GM18505 (cell line): Measurements from ENCODE around the gene LPAR1.
A peak's percentile ranks its signal among the peaks of the same experiment; 100 is the strongest.
"Not testable (repeated sequence)": the region's sequence is repeated elsewhere in the genome, so short reads cannot be mapped to it uniquely, and the experiment has no call there.

Experiments used
- ATAC-seq: cut with Tn5 transposase; IDR thresholded peaks from one replicate; pipeline ENCODE4 v1.9.1; 2021; ENCODE audit not compliant: unreplicated experiment
- POLR2A ChIP-seq: IDR thresholded peaks from 4 replicates; pipeline ENCODE4 v1.6.1; 2011; ENCODE audit warnings: borderline replicate concordance; ENCODE audit not compliant: insufficient read depth, insufficient read length; ENCODE audit errors: extremely low read depth

Gene LPAR1

DNA sequence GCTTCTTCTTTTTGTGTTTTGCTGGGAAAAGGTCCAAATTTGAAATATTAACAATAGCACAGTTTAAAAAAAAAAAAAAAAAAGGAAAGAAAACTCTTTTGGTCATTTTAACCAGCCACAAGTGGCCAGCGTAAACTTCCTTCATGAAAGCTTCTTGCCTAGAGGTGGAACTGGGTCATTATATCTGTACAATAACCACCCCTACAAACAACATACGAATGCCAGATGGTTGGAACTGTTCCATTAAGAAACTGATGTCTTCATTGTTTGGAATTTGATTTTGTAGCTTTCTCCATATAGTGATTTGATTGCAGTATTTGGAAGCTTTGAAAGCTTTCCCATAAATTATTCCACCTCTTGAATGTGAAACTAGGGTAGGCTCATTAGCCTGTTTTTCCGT lies 18.3 kb upstream of the LPAR1 start:
- no peak for TF ChIP-seq POLR2A
- no peak for ATAC-seq

DNA sequence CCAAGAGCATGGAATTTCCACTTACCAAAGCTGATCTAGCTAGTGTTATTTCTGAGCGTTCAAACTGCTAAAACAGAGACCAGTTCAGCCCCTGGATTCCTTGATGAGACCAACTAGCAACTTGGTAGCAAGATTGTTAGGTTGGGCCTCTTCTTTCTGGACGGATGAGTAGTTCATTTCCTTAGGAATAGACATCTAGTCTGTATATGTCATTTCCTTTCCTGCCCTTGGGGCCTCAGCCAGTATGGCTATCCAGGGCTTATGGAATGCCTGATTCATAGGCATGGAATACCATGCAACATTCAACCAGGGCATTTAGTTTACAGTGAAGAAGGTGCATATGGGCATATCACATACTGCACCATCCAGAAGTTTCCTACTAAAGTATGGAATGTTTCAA lies 14.5 kb upstream of the LPAR1 start:
- TF ChIP-seq POLR2A: no peak
- ATAC-seq: no peak

DNA sequence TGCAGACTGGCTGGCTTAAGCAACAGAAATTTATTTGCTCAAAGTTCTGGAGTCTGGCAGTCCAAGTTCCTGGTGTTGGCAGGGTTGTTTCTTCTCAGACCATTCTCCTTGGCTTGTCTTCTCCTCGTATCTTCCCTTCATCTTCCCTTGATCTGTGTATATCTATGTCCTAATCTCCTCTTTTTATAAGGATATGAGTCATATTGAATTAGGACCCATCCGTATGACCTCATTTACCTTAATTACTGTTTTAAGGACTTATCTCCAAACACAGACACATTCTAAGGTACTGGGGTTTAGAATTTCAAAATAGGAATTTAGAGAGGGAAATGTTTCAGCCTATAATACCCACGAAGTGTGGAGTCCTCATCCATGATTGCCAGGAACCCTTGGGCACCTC lies 13.1 kb upstream of the LPAR1 start:
- no peak for ATAC-seq
- no peak for TF ChIP-seq POLR2A

- TF ChIP-seq POLR2A: no peak
- no peak for ATAC-seq
Measured at GRCh38 chr9:111050819-111051218, 12.5 kb upstream of the LPAR1 start.

DNA sequence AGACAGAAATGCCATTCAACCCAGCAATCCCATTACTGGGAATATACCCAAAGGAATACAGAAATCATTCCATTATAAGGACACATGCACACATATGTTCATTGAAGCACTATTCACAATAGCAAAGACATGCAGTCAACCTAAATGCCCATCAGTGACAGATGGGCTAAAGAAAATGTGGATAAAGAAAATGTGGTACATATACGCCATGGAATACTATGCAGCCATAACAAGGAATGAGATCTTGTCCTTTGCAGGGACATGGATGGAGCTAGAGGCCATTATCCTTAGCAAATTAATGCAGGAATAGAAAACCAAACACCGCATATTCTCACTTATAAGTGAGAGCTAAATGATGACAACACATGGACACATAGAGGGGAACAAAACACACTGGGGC lies 9.0 kb upstream of the LPAR1 start:
- ATAC-seq: not testable (repeated sequence)

DNA sequence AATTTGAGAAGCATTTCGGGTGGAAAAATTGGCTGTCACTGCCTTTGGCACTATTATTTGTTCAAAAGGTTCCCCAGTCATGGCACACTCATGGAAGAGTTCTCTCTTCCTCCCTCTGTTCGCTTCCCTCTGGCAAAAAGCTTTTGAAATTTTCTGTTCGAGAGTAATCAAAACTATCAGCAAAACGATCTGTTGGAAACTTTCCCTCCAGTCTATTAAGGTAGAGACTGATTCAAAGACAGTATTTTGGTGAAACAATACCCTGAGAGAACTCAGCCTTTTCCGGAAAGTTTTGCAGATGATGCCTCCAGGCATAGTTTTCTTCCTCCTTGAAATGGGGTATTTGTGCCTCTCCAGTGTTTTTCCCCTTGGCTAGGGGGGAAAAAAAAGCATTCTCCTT lies 3.6 kb upstream of the LPAR1 start:
- no peak for TF ChIP-seq POLR2A
- no peak for ATAC-seq

- no peak for ATAC-seq
- no peak for TF ChIP-seq POLR2A
Measured at GRCh38 chr9:111040494-111040893, 2.2 kb upstream of the LPAR1 start.

DNA sequence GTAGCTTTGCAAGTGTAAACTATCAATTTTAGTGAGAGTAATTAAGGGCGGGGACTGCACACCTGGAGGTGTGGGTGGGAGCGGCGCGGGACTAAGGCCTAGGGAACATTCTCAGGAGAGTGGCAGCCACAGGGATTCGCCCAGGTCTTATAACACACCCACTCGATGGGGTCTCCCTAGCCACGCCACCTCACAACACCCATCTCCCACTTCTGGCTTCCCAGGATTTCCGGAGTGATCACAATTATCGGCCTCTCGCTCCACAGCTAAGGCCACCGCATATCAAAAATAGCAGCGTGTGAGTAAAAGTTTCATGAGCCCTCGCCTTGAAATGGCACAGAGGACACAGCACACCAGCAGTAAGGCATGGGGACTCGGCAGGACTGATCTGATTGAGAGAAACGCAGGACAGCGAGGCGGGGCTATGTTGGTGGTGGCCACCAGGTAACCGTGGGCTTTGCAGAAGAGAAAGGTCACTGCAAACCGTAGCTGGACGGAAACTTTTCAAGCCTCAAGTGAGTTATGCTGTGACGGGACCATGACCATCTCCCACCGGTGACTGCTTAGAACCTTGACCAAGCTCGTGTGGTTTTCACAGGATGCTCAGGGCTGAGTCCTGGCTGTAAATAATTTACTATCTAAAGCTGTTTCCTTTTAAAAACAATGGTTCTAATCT lies 1.1 kb upstream of the LPAR1 start:
- no peak for ATAC-seq
- TF ChIP-seq POLR2A: no peak

GRCh38 chr9:111037708-111038330 lies 451 bp downstream of the LPAR1 start:
- no peak for TF ChIP-seq POLR2A
- peak; percentile 63 for ATAC-seq

DNA sequence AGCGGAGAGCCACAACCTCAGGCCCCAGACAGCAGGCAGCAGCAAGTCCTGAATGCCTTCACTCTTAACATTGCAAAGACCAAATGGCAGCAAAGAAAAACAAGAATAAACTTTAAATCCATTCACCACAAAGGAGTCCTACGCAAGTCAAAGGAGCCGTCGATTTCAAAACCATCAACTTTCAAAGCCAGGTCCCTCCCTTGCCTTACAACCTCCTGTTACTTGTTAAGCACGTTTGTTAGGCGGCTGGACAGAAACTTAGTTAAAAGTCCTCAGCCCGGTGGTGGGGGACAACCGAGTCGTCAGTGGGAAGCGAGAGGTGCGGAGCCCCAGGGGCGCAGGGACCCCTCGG lies 938 bp downstream of the LPAR1 start:
- TF ChIP-seq POLR2A: no peak
- ATAC-seq: no peak

GRCh38 chr9:111036946-111037345 lies 1.3 kb downstream of the LPAR1 start:
- TF ChIP-seq POLR2A: no peak
- no peak for ATAC-seq

GRCh38 chr9:111036429-111036789 lies 1.9 kb downstream of the LPAR1 start:
- TF ChIP-seq POLR2A: no peak
- ATAC-seq: no peak

DNA sequence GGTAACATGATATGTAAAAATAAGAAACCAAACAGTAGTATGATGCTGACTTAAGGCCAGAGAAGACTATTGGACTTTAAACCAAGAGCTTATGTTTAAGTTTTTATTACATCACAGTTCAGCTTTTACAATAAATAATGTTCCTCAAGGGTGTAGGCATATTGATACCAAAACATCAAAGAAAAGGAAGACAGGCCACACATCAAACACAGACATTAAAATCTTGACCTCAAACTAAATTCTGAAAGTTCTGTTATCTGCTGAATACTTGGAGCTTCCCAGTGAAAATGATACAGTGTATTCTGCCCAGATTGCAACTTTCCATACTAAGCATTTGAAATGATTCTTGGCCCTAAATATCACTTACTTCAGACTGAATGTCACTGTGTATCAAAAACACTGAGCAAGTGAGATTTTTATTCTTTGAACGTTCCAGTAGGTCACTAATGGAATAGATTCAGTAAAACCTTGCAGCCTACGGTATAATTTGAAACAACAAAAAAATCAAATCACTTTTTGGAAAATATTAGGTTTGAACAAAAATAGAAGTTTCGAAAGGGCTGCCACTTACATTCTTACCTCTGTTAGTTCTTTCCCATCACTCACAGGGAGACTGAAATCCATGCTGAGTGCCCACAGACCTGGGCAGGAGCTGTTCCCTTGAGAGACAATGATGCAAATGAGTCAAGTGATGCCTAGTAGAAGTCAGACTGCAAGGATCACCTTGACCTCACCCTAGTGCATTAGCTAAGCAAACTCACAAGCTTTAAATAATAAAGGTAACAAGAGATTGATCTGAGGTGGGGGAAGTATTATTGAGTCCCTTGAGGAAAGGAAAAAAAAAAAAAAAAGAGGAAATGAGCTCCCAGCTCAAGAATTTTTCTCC lies 2.5 kb downstream of the LPAR1 start:
- no peak for ATAC-seq
- no peak for TF ChIP-seq POLR2A
